Fibroblast of mammary gland (primary cell): ENCODE data around the gene GKN1.

Source experiments
- DNase-seq: peaks from one replicate; pipeline ENCODE4 v3.0.0-alpha.2; 2010; ENCODE audit warnings: low read depth
- H3K4me3 ChIP-seq: 2 replicates; pipeline ENCODE4 v1.5.1; 2011; ENCODE audit warnings: low read depth, mild to moderate bottlenecking, low read length, moderate library complexity; ENCODE audit not compliant: control insufficient read depth
- CTCF ChIP-seq: conservative IDR thresholded peaks from 2 replicates; pipeline ENCODE4 v1.5.1; 2011; ENCODE audit warnings: low read depth, low read length, inconsistent platforms; ENCODE audit not compliant: control insufficient read depth, insufficient read depth

GKN1 gene

GRCh38 chr2:68970566-68971265 is 3.7 kb upstream of the GKN1 start:
- TF ChIP-seq CTCF: no peak
- H3K4me3 ChIP-seq: no peak overlapping the region
- DNase-seq: no peak

GRCh38 chr2:68971591-68972231 is 2.7 kb upstream of the GKN1 start:
- DNase-seq: peak; percentile 86

GRCh38 chr2:68974946-68975665 is 670 bp downstream of the GKN1 start:
- H3K4me3 ChIP-seq: no peak overlapping the region
- TF ChIP-seq CTCF: no peak
- DNase-seq: peak; percentile 11

More at GRCh38 chr2:68971591-68972231, 2.7 kb upstream of the GKN1 start:
- no peak overlapping the region for H3K4me3 ChIP-seq
- no peak for TF ChIP-seq CTCF

DNA sequence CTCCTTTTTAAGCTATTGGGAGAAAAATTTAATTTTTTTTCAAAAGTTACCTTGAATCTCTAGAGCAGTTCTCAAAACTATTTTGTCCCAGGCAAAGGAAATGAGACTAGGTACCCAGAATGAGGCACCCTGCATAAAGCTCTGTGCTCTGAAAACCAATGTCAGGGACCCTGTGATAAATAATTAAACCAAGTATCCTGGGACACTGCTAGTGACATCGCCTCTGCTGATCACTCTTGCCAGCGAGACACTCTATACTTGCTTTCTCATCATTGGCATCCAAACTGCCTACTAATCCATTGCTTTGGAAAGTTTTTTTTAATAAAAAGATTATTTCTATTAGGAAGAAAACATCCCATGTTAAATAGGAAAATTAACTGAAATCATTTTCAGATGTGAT is 1.4 kb downstream of the GKN1 start:
- no peak for DNase-seq
- no peak overlapping the region for H3K4me3 ChIP-seq
- TF ChIP-seq CTCF: no peak

DNA sequence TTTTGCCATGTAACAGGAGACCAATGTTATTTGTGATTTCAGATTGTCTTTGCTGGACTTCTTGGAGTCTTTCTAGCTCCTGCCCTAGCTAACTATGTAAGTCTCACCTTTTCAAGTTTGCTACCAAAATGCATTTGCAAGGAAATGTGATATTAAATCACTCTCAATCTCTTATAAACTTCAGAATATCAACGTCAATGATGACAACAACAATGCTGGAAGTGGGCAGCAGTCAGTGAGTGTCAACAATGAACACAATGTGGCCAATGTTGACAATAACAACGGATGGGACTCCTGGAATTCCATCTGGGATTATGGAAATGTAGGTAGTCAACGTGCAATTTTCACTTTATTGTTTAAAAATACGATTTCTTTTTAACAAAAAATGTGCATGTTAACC is 3.0 kb downstream of the GKN1 start:
- no peak for DNase-seq
- no peak for TF ChIP-seq CTCF
- H3K4me3 ChIP-seq: no peak overlapping the region

- no peak overlapping the region for H3K4me3 ChIP-seq
- TF ChIP-seq CTCF: no peak
- no peak for DNase-seq
Observed at GRCh38 chr2:68978098-68978497, 3.7 kb downstream of the GKN1 start.
